Embryonic facial prominence (tissue), 1 donor: ENCODE results near the gene ZMYND12.
"Not testable (repeated sequence)": the region's sequence is repeated elsewhere in the genome, so short reads cannot be mapped to it uniquely, and the experiment has no call there.

ENCODE experiments used
- DNase-seq: peaks from one replicate; pipeline ENCODE4 v3.0.0-alpha.2; 2016; ENCODE audit errors: extremely low spot score

The ZMYND12 gene, protein sequence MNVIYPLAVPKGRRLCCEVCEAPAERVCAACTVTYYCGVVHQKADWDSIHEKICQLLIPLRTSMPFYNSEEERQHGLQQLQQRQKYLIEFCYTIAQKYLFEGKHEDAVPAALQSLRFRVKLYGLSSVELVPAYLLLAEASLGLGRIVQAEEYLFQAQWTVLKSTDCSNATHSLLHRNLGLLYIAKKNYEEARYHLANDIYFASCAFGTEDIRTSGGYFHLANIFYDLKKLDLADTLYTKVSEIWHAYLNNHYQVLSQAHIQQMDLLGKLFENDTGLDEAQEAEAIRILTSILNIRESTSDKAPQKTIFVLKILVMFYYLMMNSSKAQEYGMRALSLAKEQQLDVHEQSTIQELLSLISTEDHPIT

DNA sequence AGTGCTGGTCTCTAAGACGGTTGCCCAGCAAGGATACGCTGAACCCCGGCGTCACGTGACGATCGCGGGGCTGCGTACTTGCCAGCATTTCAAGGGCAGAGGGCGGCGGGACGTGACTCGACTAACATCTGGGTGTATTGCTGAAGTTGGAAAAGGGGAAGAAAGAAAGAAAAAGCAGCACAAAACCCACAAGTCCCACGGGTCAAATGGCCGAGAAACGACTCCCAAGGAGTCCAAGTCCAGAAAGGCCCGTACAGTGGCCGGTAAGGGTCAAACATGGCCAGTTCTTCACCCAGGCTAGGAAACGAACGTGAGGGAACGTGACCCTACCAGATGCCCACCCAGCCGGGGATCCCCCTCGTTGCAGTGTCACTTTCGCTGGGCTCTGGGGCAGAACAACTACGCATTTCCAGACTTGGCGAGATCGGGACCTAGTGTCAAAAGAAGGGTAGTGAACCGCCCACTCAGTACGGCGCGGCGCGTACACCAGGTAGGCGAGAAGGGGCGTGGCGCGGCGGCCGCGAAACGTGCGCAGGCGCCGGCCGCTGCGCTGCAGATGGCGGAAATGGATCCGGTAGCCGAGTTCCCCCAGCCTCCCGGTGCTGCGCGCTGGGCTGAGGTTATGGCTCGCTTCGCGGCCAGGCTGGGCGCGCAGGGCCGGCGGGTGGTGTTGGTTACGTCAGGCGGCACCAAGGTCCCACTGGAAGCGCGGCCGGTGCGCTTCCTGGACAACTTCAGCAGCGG is at the start of gene ZMYND12, which contains the start of gene PPCS:
Gene ZMYND12, minus strand, starts transcription at position 13 of the 744 bp plus-strand sequence. CDS start 25 bp downstream, outside the sequence.
Gene PPCS, plus strand, starts transcription at position 534 of the 744 bp plus-strand sequence. Its CDS starts 23 bp downstream, at position 557.
- peak; percentile 39 for DNase-seq

DNA sequence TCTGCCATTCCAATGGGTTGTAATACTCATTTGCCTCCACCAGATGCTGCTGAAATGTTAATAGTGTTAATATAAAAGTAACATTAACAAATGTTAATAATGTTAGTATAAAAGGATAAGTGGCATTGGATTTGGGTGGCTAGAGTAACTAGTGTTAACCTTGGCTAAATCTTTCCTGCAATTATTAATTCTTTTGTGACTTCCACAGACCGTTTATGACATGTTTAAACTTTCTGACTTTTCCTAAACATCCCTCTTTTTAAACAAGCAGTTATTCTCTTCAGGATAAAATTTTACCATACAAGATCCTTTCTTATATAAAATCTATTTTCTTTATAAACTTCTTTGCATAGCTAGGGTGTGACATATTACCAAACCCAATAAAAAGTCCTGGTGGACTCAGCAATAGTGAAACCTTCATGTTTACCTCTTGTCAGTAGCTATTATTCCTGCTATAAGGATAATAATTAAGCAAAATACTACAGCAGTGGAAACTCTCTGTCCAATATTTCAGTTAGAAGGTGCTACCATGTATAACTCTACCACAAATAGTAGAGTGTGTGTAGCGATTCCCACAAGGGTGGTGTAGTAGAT is 48.8 kb upstream of the ZMYND12 start:
- no peak for DNase-seq

DNA sequence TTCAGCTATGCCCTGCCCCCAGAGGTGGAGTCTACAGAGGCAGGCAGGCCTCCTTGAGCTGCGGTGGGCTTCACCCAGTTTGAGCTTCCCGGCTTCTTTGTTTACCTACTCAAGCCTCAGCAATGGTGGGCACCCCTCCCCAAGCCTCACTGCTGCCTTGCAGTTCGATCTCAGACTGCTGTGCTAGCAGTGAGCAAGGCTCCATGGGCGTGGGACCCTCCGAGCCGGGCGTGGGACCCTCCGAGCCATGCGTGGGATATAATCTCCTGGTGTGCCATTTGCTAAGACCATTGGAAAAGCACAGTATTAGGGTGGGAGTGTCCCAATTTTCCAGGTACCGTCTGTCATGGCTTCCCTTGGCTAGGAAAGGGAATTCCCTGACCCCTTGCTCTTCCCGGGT is 46.2 kb upstream of the ZMYND12 start:
- DNase-seq = not testable (repeated sequence)

DNA sequence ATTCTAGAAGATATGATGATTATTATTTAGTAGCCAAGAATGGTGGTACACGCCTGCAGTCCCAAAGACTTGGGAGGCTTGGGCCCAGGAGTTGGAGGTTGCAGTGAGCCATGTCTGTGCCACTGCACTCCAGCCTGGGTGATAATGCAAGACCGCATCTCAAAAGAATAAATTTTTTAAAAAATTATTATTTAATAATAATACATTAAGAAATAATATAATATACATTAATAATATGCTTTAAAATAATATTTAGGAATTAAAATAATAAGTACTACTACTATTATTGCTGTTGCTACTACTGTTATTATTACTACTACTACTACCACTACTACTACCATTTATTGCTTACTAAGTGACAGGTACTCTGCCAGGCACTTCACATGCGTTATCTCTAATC is 34.4 kb upstream of the ZMYND12 start:
- no peak for DNase-seq

DNA sequence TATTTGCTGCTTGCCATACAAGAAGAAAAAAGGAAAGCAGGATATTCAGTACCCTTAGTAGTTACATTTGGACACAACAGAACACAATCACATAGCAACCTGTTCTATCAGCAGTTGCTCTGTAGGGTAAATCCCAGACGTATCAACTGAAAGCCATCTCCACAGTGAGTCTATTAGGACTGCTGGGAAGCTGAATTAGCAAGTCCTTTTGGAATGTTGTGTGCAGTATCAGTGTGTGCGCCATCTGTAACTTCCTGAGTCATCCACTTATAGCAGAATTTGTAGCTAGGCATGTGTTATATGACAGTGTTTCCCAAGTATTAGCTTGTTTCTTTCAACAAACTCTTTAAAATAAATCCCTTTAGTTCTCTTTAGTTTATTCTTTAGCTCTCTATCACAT is 28.6 kb upstream of the ZMYND12 start:
- no peak for DNase-seq

DNA sequence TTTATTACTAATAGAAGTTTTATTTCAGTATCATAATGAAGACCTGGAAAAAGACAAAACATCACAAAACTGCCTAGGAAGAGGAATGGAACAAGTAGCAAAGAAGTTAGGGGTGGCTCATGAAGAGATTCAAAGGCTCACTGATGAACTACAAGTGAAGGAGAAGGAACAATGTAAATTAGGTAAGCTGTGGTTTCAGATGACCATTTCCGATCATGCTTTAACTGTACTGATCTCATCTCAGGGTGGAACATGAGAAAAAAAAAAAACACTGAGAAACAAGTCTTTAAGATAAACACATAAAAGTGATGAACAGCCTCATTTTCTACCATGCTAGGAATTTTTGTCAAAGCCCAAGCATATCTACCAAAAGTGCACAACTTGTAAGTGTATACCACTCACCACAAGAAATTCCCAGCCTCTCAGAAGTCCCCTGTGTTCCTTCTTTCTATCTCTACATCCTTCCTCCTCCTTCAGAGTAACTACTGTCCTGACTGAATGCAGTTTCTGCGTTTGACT is 26.9 kb upstream of the ZMYND12 start:
- no peak for DNase-seq

DNA sequence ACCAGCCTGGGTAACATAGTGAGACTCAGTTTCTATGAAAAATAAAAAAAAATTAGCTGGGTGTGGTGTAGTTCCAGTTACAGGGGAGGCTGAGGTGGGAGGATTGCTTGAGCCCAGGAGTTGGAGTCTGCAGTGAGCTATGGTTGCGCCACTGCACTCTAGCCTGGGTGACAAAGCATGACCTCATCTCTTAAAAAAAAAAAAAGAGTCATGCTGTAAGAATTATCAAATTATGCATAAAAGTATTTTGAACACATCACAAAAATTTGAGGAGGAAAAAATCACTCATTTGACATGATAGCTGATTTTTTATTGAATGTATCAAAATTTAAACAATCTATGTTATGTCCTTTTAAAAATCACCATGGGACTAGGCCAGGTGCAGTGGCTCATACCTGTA is 25.1 kb upstream of the ZMYND12 start:
- no peak for DNase-seq

DNA sequence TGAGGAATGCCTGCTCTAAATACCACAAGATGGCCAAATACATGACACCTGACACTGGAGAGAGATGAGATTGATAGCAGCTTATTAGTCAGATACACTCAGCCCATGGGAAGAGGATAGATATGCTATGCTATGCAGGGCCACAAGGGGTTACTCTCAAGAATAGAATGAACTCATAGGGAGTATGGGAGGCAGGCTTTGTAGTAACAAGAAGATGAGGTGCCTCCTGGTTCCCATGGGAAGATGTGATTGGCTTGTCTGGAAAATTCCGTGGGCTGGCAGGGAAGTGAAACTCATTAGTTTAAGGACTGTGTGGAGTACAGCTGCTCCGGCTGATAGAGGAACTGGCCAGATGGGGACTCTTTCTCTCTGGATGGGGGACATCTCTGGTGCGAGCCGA is 23.8 kb upstream of the ZMYND12 start:
- no peak for DNase-seq

DNA sequence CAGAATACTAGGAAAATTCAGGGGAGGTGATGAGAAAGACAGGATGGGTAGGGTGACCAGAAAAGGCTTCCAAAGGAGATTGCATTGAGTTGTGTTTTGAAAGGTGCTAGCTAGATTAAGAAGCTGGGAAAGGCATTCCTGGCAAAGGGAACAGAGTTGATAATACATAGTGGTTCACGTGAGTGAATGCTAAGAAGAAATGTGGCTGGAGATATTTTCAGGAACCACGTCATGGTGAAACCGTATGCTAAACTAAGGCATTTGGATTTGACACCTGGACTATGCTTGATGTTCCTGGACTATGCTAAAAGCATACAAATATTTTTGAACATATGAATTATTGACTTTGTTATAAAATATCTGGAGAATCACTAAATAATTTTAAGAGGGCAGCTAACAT is 22.0 kb upstream of the ZMYND12 start:
- no peak for DNase-seq

DNA sequence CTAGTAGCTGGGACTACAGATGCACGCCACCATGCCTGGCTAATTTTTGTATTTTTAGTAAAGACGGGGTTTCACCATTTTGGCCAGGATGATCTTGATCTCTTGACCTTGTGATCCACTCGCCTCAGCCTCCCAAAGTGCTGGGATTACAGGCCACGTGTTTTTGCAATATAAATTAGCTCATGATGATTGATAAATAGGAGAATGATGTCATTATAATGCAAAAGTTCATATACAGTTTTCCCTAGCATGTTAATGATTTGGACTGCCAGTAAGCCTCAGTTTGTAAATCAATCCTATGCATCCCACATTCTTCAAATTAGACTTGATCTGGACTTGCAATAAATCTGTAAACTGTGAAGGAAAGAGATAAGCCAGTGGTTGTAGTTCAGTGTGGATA is 21.5 kb upstream of the ZMYND12 start:
- DNase-seq = not testable (repeated sequence)

DNA sequence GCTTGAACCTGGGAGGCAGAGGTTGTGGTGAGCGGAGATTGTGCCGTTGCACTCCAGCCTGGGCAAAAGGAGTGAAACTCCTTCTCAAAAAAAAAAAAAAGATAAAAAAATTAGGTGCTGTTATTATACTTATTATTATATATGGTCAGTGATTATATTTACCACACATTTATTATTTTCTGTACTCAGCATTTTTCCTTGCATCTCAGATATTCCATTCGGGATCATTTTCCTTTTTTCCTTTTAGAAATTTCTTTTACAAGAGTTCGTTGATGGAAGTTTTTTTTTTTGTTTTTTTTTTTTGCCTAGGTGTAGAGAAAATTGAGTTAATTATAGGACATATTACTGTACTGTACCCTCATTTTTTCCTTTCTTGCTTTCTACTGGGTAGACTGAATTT is 20.8 kb upstream of the ZMYND12 start:
- DNase-seq = no peak

DNA sequence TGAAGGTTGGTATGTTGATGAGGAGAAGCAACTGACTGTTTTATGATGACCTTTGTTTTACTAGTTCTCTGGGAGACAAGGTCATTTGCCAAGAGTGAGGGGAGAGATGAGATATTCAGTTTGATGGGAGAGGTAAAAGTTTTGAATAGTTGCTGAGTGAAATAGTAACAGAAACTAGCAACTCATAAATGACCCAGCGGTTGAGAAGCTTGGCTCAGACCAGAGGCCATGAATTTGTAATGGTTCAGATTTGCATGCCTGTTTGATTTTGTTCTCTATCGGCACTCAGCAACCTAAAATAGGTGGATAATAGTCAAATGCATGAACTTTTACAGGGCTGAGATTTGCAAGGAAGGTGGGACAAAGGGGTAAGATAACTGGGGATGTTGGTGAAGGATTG is 13.9 kb upstream of the ZMYND12 start:
- no peak for DNase-seq

DNA sequence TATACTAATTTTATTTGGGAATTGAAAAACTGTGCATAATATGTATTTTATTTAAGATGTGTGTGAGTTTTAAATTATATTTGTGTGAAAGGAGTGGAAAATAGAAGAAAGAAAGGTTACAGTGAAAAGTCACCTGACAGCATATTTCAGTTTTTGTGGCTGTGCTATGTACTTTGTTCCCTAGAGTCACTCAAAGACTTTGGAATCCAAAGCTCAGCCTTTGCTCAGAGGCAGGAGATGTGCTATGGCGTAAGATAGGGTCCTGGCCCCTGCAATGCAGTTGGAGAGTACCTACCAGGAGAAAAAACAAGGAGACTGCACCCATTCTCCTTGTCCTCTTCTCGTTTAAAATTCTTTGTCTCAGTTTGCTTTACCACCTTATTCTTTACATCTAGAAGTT is 10.2 kb upstream of the ZMYND12 start:
- no peak for DNase-seq

DNA sequence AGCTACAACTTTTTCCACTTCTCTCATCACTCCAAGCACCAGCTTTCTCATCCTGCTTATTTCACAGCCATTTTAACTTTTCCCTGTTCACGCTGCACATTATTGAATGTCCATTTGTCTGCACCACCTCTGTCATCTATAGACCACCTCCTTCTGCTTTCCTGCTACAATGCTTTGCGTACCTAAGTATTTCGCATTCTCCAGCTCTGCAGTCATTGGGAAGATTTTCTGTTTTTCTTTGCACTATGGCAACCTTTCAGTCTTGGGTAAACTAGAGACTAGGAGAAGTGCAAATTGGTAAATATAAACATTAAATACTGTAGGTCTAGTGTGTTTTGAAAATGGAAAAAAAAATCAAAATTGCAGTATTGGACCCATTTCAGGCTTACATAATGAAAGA is 8.1 kb upstream of the ZMYND12 start:
- no peak for DNase-seq

DNA sequence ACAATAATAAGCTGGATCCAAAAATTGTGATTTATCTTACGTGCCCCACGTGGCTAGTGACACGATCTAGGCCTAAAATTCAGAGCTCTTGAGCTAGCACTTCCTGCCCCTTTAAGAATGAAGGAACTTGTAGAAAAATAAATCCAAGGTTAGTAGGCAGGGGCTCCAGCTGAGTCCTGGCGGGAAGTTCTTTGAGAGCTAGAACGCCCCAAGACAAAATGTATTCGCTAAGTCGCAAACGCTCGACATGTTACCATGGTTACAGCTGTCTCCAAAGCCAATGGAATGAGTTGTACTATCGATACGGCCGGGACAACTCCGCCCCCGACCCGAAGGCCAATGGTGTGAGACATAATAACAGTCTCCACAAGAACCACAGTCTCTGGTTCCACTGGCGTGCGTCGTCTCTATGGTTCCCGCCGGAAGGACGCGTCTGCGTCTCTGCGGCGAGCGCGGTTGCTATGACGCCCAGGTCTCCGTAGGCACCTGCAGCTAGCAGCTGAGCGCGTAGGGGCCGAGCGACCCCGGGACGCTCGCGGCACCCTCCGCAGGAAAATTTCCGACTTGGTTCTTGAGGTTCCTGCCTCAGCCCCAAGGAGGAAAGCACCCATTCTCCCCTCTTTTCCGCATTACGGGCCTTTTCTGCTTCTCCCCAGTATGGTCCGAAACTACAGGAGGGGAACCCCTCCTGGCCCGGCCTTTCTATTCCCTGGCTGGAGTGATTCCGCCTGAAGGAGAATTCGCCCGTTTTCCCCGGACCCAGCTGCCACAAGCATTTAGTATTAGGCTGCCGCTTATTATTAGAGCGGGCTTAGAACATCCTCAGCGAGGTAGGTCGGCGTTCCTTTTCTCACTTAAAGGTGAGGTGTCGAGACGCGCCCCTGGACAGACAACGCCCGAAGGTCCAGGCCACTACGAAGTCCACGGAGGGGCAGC is 7.3 kb upstream of the ZMYND12 start, which contains the start of gene CCDC30:
Gene CCDC30, plus strand, starts transcription at position 459 of the 936 bp plus-strand sequence. CDS start 17,266 bp downstream, outside the sequence.
- DNase-seq = peak; percentile 96

DNA sequence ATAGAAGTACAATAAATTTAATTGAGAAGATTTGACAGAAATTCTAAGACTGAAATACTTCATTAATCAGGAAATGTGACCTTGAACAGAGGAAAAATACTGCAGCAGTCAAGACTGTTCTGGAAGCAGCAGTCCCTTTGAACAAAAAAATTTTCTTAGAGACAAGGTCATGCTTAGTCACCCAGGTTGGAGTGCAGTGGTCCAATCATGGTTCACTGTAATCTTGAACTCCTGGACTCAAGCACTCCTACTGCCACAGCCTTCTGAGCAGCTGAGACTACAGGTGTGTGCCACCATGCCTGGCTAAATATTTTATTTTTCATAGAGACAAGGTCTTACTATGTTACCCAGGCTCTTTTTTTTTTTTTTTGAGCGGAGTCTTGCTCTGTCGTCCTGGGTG is 5.4 kb upstream of the ZMYND12 start:
- DNase-seq = no peak

DNA sequence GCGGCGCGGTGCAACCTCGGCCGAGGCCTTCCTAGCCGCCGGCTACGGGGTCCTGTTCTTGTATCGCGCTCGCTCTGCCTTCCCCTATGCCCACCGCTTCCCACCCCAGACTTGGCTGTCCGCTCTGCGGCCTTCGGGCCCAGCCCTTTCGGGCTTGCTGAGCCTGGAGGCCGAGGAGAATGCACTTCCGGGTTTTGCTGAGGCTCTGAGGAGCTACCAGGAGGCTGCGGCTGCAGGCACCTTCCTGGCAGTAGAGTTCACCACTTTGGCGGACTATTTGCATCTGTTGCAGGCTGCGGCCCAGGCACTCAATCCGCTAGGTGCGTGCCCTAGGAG is 900 bp upstream of the ZMYND12 start:
- no peak for DNase-seq

DNA sequence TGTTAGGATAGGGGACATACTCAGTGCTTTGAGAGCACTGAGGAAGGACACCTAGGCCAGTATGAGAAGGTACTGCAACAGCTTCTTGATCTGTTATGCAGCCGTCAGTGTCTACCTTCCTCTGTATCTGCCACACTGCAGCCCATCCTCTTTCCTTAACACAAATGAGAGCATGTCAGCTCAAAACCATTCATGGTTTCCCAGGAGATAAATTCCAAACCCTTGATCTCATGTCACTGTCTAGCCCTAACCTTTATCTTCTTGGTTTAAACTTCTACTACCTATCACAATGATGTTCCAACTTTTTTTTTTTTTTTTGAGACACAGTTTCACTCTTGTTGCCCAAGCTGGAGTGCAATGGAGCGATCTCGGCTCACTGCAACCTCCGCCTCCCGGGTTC is 1.4 kb downstream of the ZMYND12 start:
- no peak for DNase-seq

DNA sequence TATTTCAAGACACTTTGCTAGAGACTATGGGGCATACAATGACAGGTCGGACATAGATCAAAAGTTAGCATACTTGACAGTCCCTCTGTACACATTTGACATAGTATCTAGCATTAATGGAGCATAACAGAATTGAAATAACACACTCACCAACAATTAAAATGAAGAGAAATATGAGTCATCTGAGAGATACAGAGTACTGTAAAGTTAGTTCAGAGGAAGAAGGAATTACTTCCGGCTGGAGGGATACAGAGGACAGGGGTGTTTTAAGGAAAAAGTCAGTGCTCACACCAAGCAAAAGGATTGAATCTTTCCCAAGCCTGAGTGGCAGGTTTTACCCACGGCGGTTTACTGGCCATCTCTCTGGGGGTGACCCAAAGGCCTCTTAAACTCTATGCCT is 2.4 kb downstream of the ZMYND12 start:
- DNase-seq = no peak

DNA sequence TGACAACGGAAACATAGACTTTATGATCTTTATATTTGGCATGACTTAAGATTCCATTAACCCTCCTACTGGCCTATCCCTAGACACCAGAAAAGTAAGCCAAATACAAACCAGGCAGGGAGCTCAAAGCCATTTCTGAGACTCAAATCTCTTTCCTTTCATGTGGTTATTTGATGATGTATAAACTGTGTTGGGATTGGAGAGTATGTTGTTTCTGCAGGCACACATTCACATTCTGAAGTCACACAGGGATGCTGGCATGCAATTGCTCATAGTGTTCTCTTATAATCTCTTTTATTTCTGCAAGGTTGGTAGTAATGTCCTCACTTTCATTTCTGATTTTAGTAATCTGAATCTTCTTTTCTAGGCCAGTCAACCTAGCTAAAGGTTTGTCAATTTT is 5.8 kb downstream of the ZMYND12 start:
- DNase-seq = no peak

DNA sequence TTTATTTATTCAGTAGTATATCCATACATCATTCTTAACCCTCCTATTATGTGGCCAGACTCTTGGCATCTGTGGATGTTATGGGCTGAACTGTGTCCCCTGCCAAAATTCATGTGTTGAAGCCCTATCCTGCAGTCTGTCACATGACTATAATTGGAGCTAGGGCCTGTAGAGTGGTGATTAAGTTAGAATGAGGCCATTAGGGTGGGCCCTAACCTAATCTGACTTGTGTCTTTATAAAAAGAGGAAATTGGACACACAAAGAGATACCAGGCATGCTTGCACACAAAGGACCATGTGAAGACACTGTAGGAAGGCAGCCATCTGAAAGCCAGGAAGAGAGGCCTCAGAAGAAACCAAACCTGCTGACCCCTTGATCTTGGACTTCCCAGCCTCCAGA is 6.6 kb downstream of the ZMYND12 start:
- DNase-seq = no peak
